GM12878 (cell line): ENCODE data around the gene HMOX1. TPM values are rescaled to one million over a fixed set of nuclear protein-coding genes. Genes with fewer than 3 reads are reported as not detected.

Experiments used
- ATAC-seq: fragments of 200-7000 bp; cut with Tn5 transposase; 3 replicates; pipeline ENCODE4 v1.9.1; 2020; ENCODE audit warnings: mild to moderate bottlenecking, moderate library complexity
- BruUV-seq: library from RNA; stranded (reverse); fragments of 400-500 nt; replicated peaks from 2 replicates; lab custom pipeline; 2021; lab: Mats Ljungman, UMichigan
- CTCF ChIA-PET: fragments of 300-600 bp; sonication (Branson Sonifier 250); formaldehyde crosslinking; extraction: SDS; loops from one replicate; lab custom pipeline; 2021; ENCODE audit warnings: inconsistent platforms; lab: Yijun Ruan, JAX
- POLR2A ChIA-PET: fragments of 350-600 bp; formaldehyde crosslinking; extraction: SDS; loops from one replicate; lab custom pipeline; 2021; ENCODE audit warnings: inconsistent platforms; lab: Charles Lee
- RAD21 ChIA-PET: fragments of 300-600 bp; sonication (Branson Sonifier 250); formaldehyde crosslinking; loops from one replicate; lab custom pipeline; 2023; ENCODE audit warnings: antibody characterized with exemption; ENCODE audit not compliant: unreplicated experiment; lab: Charles Lee
- SMC1A ChIA-PET: fragments of 300-600 bp; sonication (Branson Sonifier 250); formaldehyde crosslinking; loops from one replicate; lab custom pipeline; 2023; ENCODE audit not compliant: unreplicated experiment, uncharacterized antibody; lab: Charles Lee
- DNase-seq: peaks from one replicate; pipeline ENCODE4 v3.0.0-alpha.2; 2011; ENCODE audit warnings: low read depth, low spot score
- FAIRE-seq: peaks from 3 replicates; lab custom pipeline; 2011; peaks lifted over from hg19 to GRCh38; lab: Jason Lieb, UNC
- H2AFZ ChIP-seq: 2 replicates; pipeline ENCODE4 v1.6.0; 2011; ENCODE audit warnings: low read depth, low read length, control low read depth; ENCODE audit not compliant: control insufficient read depth
- H3K27ac ChIP-seq: 2 replicates; pipeline ENCODE4 v1.5.1; 2011; ENCODE audit warnings: control low read depth; ENCODE audit not compliant: control insufficient read depth, insufficient read depth
- H3K27me3 ChIP-seq, 2 experiments: replicated peaks in 1 of 2; 2 replicates each; pipeline versions ENCODE4 v1.6.0 to v1.6.1; 2011; ENCODE audit warnings: low read length in 1 of 2; ENCODE audit not compliant: control insufficient read depth in 2 of 2, insufficient read depth in 2 of 2
- H3K36me3 ChIP-seq, 2 experiments: 2 replicates each; pipeline ENCODE4 v1.5.1; 2011; ENCODE audit warnings: low read length in 1 of 2; ENCODE audit not compliant: control insufficient read depth in 2 of 2, insufficient read depth in 2 of 2
- H3K4me1 ChIP-seq: 2 replicates; pipeline ENCODE4 v1.6.1; 2011; ENCODE audit warnings: mild to moderate bottlenecking, low read length, moderate library complexity, mixed read lengths; ENCODE audit not compliant: control insufficient read depth, insufficient read depth
- H3K4me2 ChIP-seq: 2 replicates; pipeline ENCODE4 v1.6.0; 2011; ENCODE audit warnings: control low read depth; ENCODE audit not compliant: control insufficient read depth, insufficient read depth
- H3K4me3 ChIP-seq: fragments of 200-600 bp; sonication (generic); 2 replicates; pipeline ENCODE4 v1.5.1; 2016
- H3K79me2 ChIP-seq: 2 replicates; pipeline ENCODE4 v1.6.0; 2011; ENCODE audit warnings: low read length; ENCODE audit not compliant: control insufficient read depth, insufficient read depth
- H3K9ac ChIP-seq: 2 replicates; pipeline ENCODE4 v1.8.0; 2011; ENCODE audit warnings: low read length, control low read depth, mixed read lengths; ENCODE audit not compliant: control insufficient read depth, insufficient read depth
- H3K9me3 ChIP-seq: replicated peaks from 3 replicates; pipeline ENCODE4 v1.5.1; 2011; ENCODE audit warnings: mild to moderate bottlenecking, low read length; ENCODE audit not compliant: control insufficient read depth, insufficient read depth
- H4K20me1 ChIP-seq: 2 replicates; pipeline ENCODE4 v1.6.0; 2011; ENCODE audit not compliant: control insufficient read depth, insufficient read depth
- CHD4 ChIP-seq: fragments of 200-600 bp; sonication (generic); IDR thresholded peaks from 2 replicates; pipeline ENCODE4 v1.6.1; 2016; ENCODE audit warnings: mild to moderate bottlenecking
- HDGF ChIP-seq: fragments of 450-650 bp; IDR thresholded peaks from 2 replicates; pipeline ENCODE4 v1.6.1; 2016; ENCODE audit warnings: antibody characterized with exemption
- MLLT1 ChIP-seq: fragments of 450-650 bp; IDR thresholded peaks from 2 replicates; pipeline ENCODE4 v1.6.1; 2016; ENCODE audit warnings: mild to moderate bottlenecking
- RB1 ChIP-seq: fragments of 450-650 bp; formaldehyde crosslinking; IDR thresholded peaks from 2 replicates; pipeline ENCODE4 v1.6.1; 2017; ENCODE audit warnings: mild to moderate bottlenecking, borderline replicate concordance
- WGBS: methylation state at CpG from one replicate; pipeline ENCODE4 v1.1.6; 2016; ENCODE audit warnings: low lambda C conversion rate; ENCODE audit not compliant: insufficient replicate concordance, insufficient coverage; ENCODE audit errors: missing lambda C conversion rate; 5-methylcytosine and 5-hydroxymethylcytosine counted together
- in situ Hi-C: fragments of 300-500 bp; cut with MboI; formaldehyde crosslinking; loops from 9 replicates; pipeline ENCODE4 v1.14.3; 2018; ENCODE audit warnings: mixed read lengths
- intact Hi-C: fragments of 100-400 bp; cut with micrococcal nuclease; formaldehyde crosslinking; loops from one replicate; pipeline ENCODE4 v1.14.2; 2022; ENCODE audit not compliant: unreplicated experiment
- polyA plus RNA-seq, 11 experiments: library from polyadenylated mRNA; depleted of rRNA in 4 of 11; unstranded in 6 of 11; stranded (reverse) in 5 of 11; fragments of >200 nt; fragmentation: Nextera tagmentation in 4 of 11; fragmentation: Illumina TruSeq in 1 of 11; extraction: Ambion mirVana in 4 of 11; extraction: Trizol in 1 of 11; gene quantifications; 1 replicate in 1 of 11; 2 replicates in 10 of 11; pipeline versions ENCODE4 v1.2.1 to v1.2.3, GENCODE V29; 2011 to 2016; ENCODE audit warnings: inconsistent platforms in 2 of 11, missing spikeins in 2 of 11, low read depth in 1 of 11
- total RNA-seq, 4 experiments: library from RNA; depleted of rRNA in 3 of 4; stranded (reverse); fragments of >200 nt in 3 of 4; fragmentation: Illumina TruSeq in 1 of 4; extraction: Trizol in 1 of 4; gene quantifications; 2 replicates each; pipeline versions ENCODE4 v1.2.1 to v1.2.3, GENCODE V29; 2013 to 2021

The HMOX1 gene
- total and polyA plus RNA-seq, 10 of the 15 experiments (the other 5 are each of a cell fraction or from before 2014, with no cell fraction given), result 1.5 to 36.7 (median 18.8) TPM

- 31% methylated on average over 5 of the region's 5 CpGs for WGBS
- ATAC-seq (no peak; the same call in 1 of the 3 replicates), FAIRE-seq (no peak), DNase-seq (no peak)
- H3K4me1 ChIP-seq, result peaks cover 27% of the 10 kb centered on the region
- H3K9me3 ChIP-seq, result no peaks in the 10 kb centered on the region
- peak overlapping the region; percentile 87 for H3K9ac ChIP-seq
- ChIA-PET CTCF (interaction anchor here (0.9 to 3.1 kb wide), 5 partner anchors 13 to 31 kb away, joined by 3 to 23 read pairs (median 7); no protein-coding TSS in a partner anchor), SMC1A (interaction anchor here (0.8 to 4.7 kb wide), 10 partner anchors 8 to 30 kb away, joined by 3 to 26 read pairs (median 4); no protein-coding TSS in a partner anchor), POLR2A (interaction anchor here (1.2 to 2.3 kb wide), 5 partner anchors 9 to 29 kb away, joined by 3 to 18 read pairs (median 7); no protein-coding TSS in a partner anchor), RAD21 (interaction anchor here (0.9 to 6.3 kb wide), 6 partner anchors 9 to 30 kb away, joined by 4 to 39 read pairs (median 10); no protein-coding TSS in a partner anchor)
- peak overlapping the region; percentile 48 for H3K27ac ChIP-seq
- no peaks in the 10 kb centered on the region for H3K27me3 ChIP-seq
- in situ Hi-C loops, result loop anchor here (25.0 kb wide), 1 partner anchor 1831 kb away; the partner anchor contains the start of gene SSTR3
- H3K4me3 ChIP-seq, result peak overlapping the region; percentile 71
- peak overlapping the region; percentile 52 for H3K4me2 ChIP-seq
- H4K20me1 ChIP-seq, result no peaks in the 10 kb centered on the region
- TF ChIP-seq MLLT1, result 0 out of 2 replicates have a peak, but pooled peaks have one; percentile 3
- TF ChIP-seq RB1, result 0 out of 2 replicates have a peak, but pooled peaks have one; percentile 4
- peak; percentile 70; the same call in 1 of the 2 replicates for TF ChIP-seq HDGF
- TF ChIP-seq CHD4, result no peak
- H3K79me2 ChIP-seq, result peaks cover 4% of the 10 kb centered on the region
- peak overlapping the region; percentile 86 for H2AFZ ChIP-seq
- BruUV-seq, result TSS peak; percentile 59
- intact Hi-C loops, result no loop called here
- H3K36me3 ChIP-seq, result peaks cover 1 to 2% of the 10 kb centered on the region in 2 experiments; a peak in 3 of 4 replicates
These were observed 621 bp downstream of the HMOX1 start for GRCh38 chr22:35381424-35382009.
